Renal pelvis (tissue), 4 donors: ENCODE measurements around the gene AKAP12. TPM values are rescaled to one million over a fixed set of nuclear protein-coding genes. Genes with fewer than 3 reads are reported as not detected.

ENCODE experiments used
- DNase-seq: peaks from one replicate; pipeline ENCODE4 v3.0.0-alpha.2; 2013
- polyA plus RNA-seq, 3 donors: library from polyadenylated mRNA; unstranded; fragments of 120-200 nt; gene quantifications; one replicate each; pipeline ENCODE4 v1.2.1, GENCODE V29; 2013; ENCODE audit not compliant: insufficient read length in 3 of 3

The AKAP12 gene
- polyA plus RNA-seq, 3 donors: 145 to 181 (median 150) TPM

GRCh38 chr6:151399679-151400078, 159.9 kb downstream of the AKAP12 start:
- no peak for DNase-seq

- no peak for DNase-seq
These were observed 160.7 kb downstream of the AKAP12 start for GRCh38 chr6:151400473-151400872.

DNA sequence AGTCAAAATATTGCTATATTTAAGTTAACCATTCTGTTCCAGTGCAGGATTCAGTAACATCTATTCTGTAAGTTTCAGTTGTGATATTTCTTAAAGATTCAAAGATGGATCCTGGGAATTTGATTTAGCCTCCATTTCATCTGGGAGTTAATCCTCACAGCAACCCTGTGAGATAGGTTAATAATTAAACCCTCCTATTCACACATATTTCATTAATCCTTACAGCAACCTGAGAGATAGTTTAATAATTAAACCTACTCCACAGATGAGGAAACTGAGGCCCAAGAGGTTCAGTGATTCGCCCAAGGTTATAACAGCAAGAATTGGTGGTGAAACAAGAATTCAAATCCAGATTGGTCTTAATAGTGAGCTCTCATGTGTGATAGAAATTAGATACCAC, 162.5 kb downstream of the AKAP12 start:
- no peak for DNase-seq

GRCh38 chr6:151403919-151404308, 164.1 kb downstream of the AKAP12 start:
- no peak for DNase-seq

Other genes with a start within 250 kb of the AKAP12 start
- 10 to 100 TPM; 14.4 to 16.5 (median 14.4) TPM for gene ZBTB2, start 151.6 kb downstream of the AKAP12 start, polyA plus RNA-seq
- 10 to 100 TPM; 43.9 to 49.1 (median 48.3) TPM for gene RMND1, start 212.2 kb downstream of the AKAP12 start, polyA plus RNA-seq